Astrocyte of the cerebellum (primary cell): ENCODE results near the gene ESR2.
"Not testable (repeated sequence)": the region's sequence is repeated elsewhere in the genome, so short reads cannot be mapped to it uniquely, and the experiment has no call there.

Source experiments
- DNase-seq: peaks from one replicate; pipeline ENCODE4 v3.0.0-alpha.2; 2011; ENCODE audit warnings: low read depth
- H3K4me3 ChIP-seq: 2 replicates; pipeline ENCODE4 v1.5.1; 2011; ENCODE audit warnings: mild to moderate bottlenecking, low read depth, low read length, moderate library complexity
- in situ Hi-C: cut with HindIII; loops from 2 replicates; pipeline ENCODE4 v1.10.0; 2017; ENCODE audit warnings: low sequenced_read_pairs
- TF ChIP-seq, protein P1 (sequence below): IDR thresholded peaks from 2 replicates; pipeline ENCODE4 v1.5.1; 2012; ENCODE audit warnings: low read length, low read depth, moderate library complexity, mild to moderate bottlenecking; ENCODE audit errors: missing control alignments

Gene ESR2

DNA sequence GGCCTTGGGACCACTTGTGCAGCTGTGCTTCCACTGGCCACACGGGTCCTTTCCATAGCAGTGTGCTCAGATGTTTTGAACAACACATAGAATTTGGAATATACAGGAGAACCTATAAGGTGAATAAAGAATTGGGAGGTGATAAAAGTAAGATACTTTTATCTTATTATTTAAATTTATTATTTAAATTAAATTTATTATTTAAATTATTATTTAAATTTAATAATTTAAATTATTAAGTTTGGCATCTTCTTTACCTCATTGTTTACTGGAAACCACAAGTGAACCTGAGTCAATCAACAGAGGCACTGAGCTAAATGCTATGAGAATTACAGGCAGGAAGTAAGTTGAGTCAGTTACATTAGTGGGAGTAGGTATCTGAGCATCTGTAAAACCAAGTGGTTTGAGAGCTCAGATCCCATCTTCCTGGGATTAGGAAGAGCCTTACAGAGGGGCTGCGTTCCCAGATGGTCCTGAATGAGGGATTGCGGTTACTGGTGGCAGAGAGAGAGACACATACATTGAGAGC, 103.1 kb downstream of the ESR2 start:
- TF ChIP-seq, protein P1, sequence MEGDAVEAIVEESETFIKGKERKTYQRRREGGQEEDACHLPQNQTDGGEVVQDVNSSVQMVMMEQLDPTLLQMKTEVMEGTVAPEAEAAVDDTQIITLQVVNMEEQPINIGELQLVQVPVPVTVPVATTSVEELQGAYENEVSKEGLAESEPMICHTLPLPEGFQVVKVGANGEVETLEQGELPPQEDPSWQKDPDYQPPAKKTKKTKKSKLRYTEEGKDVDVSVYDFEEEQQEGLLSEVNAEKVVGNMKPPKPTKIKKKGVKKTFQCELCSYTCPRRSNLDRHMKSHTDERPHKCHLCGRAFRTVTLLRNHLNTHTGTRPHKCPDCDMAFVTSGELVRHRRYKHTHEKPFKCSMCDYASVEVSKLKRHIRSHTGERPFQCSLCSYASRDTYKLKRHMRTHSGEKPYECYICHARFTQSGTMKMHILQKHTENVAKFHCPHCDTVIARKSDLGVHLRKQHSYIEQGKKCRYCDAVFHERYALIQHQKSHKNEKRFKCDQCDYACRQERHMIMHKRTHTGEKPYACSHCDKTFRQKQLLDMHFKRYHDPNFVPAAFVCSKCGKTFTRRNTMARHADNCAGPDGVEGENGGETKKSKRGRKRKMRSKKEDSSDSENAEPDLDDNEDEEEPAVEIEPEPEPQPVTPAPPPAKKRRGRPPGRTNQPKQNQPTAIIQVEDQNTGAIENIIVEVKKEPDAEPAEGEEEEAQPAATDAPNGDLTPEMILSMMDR, result no peak
- H3K4me3 ChIP-seq, result no peak overlapping the region
- DNase-seq, result no peak
- in situ Hi-C loops, result no loop called here

DNA sequence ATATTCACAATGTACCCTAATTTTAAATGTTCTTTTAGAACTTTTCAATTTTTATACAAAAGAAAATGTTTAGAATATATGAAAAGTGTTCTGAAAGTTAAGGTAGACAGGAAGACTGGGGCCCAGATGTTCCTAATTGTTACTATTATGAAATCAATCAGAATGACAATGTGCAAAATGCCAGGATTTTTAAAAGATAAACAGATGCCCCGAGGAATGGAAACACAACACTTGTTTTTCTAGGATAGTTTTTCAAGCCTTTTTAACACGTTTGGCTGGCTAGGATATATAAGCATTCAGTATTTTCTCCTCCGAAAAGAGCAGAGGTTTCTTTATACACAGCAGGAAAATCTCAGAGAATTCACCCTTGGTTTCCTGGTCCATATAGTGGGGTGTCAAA, 106.8 kb downstream of the ESR2 start:
- H3K4me3 ChIP-seq, result no peak overlapping the region
- in situ Hi-C loops, result no loop called here
- TF ChIP-seq, protein P1, result no peak
- DNase-seq, result no peak

DNA sequence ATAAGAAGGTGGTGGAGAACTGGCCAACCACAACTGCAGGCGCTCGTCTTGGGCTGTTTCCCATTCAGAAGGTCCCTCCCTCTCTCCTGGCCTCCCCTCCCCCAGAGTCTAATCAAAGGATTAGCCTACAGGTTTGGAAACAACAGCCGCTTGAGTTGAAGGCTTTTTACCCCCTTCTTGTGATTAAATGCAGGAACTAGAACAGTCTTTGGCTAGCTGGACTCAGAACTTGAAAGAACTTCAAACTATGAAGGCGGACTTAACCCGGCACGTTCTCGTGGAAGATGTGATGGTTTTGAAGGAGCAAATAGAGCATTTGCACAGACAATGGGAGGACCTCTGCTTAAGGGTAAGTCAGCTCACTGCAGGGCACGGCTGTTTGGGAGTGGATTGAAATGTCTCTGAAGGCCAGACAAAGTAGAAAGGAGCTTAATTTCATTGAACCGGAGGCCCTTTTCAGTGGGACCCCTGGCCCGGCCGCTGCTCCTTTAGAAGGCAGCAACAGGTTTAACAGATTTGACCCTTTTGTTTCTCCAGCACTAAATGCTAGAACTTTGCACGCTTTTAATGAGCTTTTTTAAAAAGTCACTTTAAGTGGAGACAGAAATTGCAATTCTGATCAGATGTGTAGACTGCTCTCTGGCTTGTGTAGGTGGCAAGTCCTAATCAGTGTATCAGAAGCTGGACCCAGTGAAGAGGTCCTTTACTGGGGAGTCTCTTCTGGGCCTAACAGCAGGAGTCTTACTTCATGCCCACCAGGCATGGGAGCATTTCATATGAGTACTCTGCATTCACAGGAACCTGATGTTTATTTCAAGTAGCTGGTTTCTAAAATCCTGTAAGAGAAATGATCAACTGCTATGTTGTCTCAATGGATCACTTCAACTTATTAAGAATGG, 107.7 kb downstream of the ESR2 start:
- DNase-seq, result no peak
- in situ Hi-C loops, result no loop called here
- TF ChIP-seq, protein P1, result no peak
- no peak overlapping the region for H3K4me3 ChIP-seq

DNA sequence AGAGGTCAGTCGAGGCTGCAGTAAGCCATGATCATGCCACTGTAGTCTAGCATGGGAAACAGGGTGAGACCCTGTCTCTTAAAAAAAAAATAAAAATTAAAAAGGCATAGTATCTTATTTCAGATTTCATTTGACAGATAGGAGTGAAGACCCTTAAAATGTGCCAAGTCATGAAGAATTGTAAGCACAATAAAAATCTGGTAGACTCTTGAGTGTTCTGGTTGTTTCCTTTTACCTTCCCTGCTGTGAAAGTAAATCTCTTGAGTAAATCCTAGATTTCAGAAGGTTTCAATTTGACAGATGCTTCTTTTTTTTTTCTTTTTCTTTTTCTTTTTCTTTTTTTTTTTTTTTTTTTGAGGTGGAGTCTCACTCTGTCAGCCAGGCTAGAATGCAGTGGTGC, 109.0 kb downstream of the ESR2 start:
- in situ Hi-C loops, result no loop called here
- TF ChIP-seq, protein P1, result no peak
- no peak for DNase-seq
- H3K4me3 ChIP-seq, result no peak overlapping the region

DNA sequence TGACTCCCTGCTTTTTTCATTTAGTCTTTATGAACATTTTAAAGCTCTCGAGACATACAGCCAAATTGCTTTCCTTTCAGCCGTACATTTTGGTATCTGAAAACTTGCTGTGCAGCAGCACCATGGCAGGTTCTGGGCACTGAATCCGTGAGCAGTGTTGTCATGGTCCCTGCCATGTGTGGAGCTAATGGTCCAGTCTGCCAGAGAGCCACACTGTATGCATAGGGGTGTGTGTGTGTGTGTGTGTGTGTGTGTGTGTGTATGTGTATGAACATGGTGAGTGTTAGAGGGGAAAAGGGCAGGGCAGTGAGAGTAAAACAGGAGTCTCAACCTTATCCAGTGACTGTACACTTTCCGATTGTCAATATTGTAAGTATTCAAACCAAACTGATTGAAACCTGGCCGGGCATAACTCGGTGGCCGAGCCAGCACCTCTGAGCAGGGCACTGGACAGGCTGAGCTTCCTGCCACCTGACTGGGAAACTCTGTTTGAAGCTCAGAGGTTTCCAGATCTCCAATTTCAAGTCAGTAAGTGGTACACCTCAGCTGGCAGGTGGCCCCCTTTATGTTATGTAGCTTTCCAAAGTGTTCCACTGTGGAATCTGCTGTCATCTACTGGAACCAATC, 110.0 kb downstream of the ESR2 start:
- TF ChIP-seq, protein P1, result no peak
- DNase-seq, result no peak
- in situ Hi-C loops, result no loop called here
- no peak overlapping the region for H3K4me3 ChIP-seq

DNA sequence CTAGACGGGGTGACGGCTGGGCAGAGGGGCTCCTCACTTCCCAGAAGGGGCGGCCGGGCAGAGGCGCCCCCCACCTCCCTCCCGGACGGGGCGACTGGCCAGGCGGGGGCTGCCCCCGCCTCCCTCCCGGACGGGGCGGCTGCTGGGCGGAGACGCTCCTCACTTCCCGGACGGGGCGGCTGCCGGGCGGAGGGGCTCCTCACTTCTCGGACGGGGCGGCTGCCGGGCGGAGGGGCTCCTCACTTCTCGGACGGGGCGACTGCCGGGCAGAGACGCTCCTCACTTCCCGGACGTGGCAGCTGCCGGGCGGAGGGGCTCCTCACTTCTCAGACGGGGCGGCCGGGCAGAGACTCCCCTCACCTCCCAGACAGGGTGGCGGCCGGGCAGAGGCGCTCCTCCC, 111.3 kb downstream of the ESR2 start:
- in situ Hi-C loops, DNase-seq, H3K4me3 ChIP-seq: not testable (repeated sequence)

DNA sequence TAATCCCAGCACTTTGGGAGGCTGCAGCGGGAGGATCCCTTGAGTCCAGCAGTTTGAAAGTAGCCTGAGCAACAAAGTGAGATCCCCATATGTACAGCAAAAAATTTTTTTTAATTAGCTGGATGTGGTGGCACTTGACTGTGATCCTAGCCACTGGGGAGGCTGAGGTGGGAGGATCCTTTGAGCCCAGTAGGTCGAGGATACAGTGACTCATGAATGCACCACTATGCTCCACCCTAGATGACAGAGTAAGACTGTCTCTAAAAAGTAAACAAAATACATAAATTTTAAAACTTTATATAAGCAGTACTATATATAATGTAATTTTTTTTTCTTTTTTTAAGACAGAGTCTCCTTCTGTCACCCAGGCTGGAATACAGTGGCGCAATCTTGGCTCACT, 115.4 kb downstream of the ESR2 start:
- H3K4me3 ChIP-seq, result no peak overlapping the region
- no peak for DNase-seq
- in situ Hi-C loops, result no loop called here
- TF ChIP-seq, protein P1, result no peak
